AG10803 (cell line): ENCODE data around the gene CYP19A1.

ENCODE experiments used
- DNase-seq: peaks from one replicate; pipeline ENCODE4 v3.0.0; 2010; ENCODE audit warnings: low read depth
- H3K4me3 ChIP-seq: 2 replicates; pipeline ENCODE4 v1.5.1; 2011; ENCODE audit warnings: mild to moderate bottlenecking, low read length, control low read depth
- TF ChIP-seq, protein P1 (sequence below): conservative IDR thresholded peaks from 2 replicates; pipeline ENCODE4 v1.5.1; 2011; ENCODE audit warnings: mild to moderate bottlenecking, low read length, control low read depth, inconsistent platforms

The CYP19A1 gene

DNA sequence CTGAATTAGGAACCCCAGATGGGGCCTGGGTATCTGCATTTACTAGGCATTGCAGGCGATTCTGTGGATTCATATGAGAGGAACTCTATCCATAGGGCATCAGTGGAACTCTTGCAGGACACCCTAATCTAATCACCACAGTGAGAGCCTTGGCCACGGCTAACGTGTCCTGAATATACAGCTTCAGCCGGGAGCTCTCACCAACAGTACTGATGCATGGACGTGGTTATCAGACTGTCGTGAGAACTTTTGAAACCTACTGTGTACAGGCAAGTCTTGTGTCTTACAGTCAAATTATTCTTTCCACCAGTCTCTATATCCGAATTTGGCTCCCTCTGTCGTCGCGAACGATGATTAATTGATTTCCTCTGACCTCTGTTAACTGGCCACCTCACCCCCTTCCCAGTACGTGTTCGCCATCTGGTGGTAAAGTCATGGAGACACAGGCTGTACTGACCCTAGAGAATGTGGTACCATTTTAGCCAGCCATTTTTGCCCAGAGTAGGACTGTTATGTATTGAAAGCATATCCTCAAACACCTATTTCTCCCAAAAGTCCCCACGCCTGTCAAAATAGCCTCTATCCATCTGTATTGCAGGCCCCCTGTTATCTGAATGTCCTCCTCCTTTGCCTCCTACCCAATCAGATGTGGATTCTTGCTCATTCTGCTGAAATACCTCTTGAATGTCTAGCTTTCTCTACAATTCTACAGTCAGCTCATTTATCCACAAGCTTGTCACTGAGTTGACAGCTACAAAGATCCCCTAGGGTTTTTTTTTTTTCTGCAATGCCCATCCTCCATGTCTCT, 42.8 kb upstream of the CYP19A1 start:
- no peak overlapping the region for H3K4me3 ChIP-seq
- TF ChIP-seq, protein P1, sequence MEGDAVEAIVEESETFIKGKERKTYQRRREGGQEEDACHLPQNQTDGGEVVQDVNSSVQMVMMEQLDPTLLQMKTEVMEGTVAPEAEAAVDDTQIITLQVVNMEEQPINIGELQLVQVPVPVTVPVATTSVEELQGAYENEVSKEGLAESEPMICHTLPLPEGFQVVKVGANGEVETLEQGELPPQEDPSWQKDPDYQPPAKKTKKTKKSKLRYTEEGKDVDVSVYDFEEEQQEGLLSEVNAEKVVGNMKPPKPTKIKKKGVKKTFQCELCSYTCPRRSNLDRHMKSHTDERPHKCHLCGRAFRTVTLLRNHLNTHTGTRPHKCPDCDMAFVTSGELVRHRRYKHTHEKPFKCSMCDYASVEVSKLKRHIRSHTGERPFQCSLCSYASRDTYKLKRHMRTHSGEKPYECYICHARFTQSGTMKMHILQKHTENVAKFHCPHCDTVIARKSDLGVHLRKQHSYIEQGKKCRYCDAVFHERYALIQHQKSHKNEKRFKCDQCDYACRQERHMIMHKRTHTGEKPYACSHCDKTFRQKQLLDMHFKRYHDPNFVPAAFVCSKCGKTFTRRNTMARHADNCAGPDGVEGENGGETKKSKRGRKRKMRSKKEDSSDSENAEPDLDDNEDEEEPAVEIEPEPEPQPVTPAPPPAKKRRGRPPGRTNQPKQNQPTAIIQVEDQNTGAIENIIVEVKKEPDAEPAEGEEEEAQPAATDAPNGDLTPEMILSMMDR: peak; percentile 99
- DNase-seq: peak; percentile 66

DNA sequence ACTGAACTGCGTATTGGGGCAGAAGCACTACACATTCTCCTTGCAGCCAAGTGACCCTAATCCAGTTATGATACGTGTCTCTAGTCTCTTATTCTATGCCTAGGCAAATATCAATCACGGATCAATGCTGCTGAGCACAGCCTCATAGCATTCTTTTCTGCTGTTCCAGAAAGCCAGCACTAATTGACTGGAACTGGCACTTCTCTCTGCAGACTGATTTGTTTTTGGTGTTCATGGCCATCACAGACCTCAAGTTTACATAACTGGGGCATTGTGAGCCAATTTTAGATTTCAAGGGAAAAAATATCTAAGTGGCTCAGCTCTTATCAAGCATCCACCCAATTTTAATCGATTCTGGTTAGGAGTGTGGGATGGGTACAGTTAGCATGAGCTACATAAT, 41.0 kb upstream of the CYP19A1 start:
- TF ChIP-seq, protein P1: no peak
- no peak for DNase-seq
- no peak overlapping the region for H3K4me3 ChIP-seq

DNA sequence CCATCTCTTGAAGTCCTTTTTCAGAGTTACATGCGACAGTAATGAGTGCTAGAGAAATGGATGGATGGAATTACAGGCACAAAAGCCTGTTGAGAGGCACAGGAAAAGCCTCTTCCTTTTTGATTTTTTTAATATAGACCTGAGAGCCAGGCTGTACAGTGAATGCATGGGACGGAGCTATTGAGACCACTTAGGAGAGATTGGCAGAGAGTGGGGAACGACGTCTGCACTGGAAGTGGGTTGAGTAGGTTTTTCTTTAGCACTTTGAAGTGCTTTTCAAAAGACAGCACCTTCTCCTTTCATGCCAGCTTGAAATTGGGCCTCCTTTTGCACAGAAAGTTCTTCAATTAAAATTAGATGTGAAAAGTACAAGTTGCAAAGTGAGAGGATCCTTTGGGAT, 40.0 kb upstream of the CYP19A1 start:
- TF ChIP-seq, protein P1: no peak
- H3K4me3 ChIP-seq: no peak overlapping the region
- DNase-seq: no peak

DNA sequence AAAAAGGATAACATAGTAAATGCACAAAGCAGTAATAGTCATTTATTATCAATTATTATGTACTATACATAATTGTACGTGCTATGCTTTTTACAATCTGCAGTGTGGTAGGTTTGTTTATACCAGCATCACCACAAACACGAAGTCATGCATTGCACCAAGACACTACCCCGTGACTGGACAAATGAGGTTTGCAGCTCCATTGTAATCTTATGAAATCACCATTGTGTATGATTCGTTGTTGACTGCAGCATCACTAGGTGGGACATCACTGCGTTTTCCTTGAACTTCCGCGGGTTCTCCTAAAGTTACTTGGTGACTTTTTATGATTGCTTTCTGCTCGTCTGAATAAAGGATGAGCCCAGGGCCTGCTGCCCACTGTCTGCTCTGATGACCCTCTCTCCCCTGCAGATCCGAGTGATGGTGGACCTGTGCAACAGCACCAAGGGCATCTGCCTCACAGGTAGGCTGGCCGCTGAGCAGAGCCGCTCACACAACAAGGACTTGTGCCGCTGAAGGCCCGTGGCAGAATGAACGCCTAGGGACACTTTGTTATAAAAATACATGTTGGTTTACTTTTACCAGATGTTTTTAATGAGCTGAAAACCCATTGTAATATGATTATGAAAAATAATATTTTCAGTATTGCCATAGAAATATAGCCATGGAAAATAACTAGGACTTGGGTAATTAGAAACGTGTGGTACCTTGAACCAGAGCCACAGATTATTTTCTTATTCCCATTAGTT, 38.8 kb upstream of the CYP19A1 start:
- TF ChIP-seq, protein P1: no peak
- peak; percentile 91 for DNase-seq
- no peak overlapping the region for H3K4me3 ChIP-seq

DNA sequence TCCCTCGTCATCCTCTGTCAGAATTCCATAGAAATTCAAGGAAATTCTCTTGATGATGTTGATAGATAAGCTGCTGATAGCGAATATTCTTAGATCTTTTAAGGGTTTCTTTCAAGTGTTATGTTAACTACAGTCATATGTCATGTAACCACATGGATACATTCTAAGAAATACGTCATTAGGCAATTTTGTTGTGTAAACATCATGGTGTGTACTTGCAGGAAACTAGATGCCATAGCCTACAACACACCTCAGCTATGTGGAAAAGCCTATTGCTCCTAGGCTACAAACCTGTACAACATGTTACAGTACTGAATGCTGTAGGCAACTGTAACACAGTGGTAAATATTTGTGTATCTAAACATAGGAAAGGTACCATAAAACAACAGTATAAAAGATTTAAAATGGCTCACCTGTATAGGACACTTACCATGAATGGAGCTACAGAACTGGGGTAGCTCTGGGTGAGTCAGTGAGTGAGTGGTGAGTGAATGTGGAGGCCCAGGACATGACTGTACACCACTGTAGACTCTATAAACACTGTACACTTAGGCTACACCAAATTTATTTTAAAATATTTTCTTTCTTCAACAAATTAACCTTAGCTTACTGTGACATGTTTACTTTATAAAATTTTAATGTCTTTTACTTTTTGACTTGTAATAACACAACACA, 37.7 kb upstream of the CYP19A1 start:
- peak; percentile 40 for DNase-seq
- TF ChIP-seq, protein P1: no peak
- H3K4me3 ChIP-seq: no peak overlapping the region

DNA sequence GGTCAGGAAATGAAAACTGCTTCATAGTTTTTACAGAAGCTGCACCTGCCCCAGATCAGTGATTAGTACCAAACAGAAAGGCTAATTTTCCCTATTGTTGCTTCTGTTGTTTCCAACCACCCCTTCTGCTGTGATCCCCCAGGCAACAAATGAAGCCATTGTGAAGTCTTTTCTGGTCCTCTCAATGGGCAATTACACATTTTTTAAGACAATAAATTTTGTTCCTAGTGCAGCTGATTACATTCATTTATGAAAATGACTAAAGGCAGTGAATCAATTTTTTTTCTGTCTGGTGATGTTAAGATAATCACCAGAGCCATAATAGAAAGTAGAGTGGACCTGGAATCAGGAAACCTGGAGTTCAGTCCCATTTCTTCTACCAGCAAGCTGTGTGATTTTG, 35.7 kb upstream of the CYP19A1 start:
- TF ChIP-seq, protein P1: no peak
- DNase-seq: no peak
- H3K4me3 ChIP-seq: no peak overlapping the region
